Astrocyte of the cerebellum (primary cell): Measurements from ENCODE around the gene RALGAPA2.

Experiments
- DNase-seq: peaks from one replicate; pipeline ENCODE4 v3.0.0-alpha.2; 2011; ENCODE audit warnings: low read depth
- H3K4me3 ChIP-seq: 2 replicates; pipeline ENCODE4 v1.5.1; 2011; ENCODE audit warnings: mild to moderate bottlenecking, low read depth, low read length, moderate library complexity
- CTCF ChIP-seq: IDR thresholded peaks from 2 replicates; pipeline ENCODE4 v1.5.1; 2012; ENCODE audit warnings: low read length, low read depth, moderate library complexity, mild to moderate bottlenecking; ENCODE audit errors: missing control alignments
- in situ Hi-C: cut with HindIII; loops from 2 replicates; pipeline ENCODE4 v1.10.0; 2017; ENCODE audit warnings: low sequenced_read_pairs

RALGAPA2 gene

GRCh38 chr20:20606050-20606449 is 106.4 kb downstream of the RALGAPA2 start:
- no peak overlapping the region for H3K4me3 ChIP-seq
- in situ Hi-C loops = no loop called here
- no peak for DNase-seq
- no peak for TF ChIP-seq CTCF

- no peak for TF ChIP-seq CTCF
- no peak overlapping the region for H3K4me3 ChIP-seq
- in situ Hi-C loops = no loop called here
- DNase-seq = no peak
Measured at GRCh38 chr20:20604907-20605306, 107.5 kb downstream of the RALGAPA2 start.

DNA sequence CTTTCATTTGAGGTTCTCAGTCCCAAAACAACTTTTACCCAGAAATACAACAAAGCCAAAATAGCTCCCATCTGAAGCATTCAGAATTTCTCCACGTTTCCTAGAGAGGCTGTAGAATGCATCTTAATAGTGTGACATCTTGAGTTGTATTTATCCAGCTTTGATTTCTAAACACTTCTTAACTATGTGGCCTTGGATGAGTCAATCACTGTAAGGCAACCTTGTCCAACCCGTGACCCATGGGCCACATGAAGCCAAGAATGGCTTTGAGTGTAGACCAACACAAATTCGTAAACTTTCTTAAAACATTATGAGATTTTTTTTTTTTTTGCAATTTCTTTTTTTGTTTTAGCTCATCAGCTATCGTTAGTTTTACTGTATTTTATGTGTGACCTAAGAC is 108.1 kb downstream of the RALGAPA2 start:
- in situ Hi-C loops = no loop called here
- DNase-seq = no peak
- no peak for TF ChIP-seq CTCF
- H3K4me3 ChIP-seq = no peak overlapping the region

DNA sequence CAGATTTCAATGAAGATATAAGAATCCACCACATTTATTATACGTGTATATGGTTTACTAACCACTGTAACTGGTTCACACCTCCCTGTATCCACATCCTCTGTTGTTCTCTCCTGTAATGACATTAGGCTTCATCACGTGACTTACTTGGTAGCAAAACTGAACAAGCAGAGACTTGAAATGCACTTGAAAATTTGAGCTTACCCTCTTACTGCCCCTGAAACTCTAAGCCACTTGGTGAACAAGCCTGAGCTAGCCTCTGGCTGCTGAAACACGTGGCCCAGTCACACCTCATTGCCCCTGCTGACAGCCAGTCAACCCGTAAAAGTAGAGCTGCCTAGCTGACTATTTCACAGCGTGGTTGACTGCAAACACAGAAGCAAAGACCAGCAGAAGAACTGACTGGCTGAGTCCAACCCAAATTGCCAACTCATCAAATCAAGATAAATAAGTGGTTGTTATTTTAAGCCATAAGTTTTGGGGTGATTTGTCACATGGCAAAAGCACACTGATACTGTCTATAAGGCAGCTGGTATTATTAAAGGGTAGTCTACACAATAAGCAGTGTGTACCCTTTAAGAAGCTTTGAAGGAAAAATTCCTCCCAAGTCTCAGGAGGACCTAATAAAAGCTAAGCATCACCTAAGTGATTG is 109.0 kb downstream of the RALGAPA2 start:
- in situ Hi-C loops = no loop called here
- DNase-seq = no peak
- H3K4me3 ChIP-seq = no peak overlapping the region
- TF ChIP-seq CTCF = no peak

GRCh38 chr20:20597966-20598365 is 114.5 kb downstream of the RALGAPA2 start:
- no peak overlapping the region for H3K4me3 ChIP-seq
- TF ChIP-seq CTCF = no peak
- in situ Hi-C loops = no loop called here
- no peak for DNase-seq

GRCh38 chr20:20594171-20594530 is 118.3 kb downstream of the RALGAPA2 start:
- no peak for TF ChIP-seq CTCF
- H3K4me3 ChIP-seq = no peak overlapping the region
- no peak for DNase-seq
- in situ Hi-C loops = no loop called here
